Cerebellar cortex (tissue), 1 donor: ENCODE results near the gene NEDD4L.

Experiments
- DNase-seq: peaks from one replicate; pipeline ENCODE4 v3.0.0-alpha.2; 2015; ENCODE audit warnings: low spot score

NEDD4L gene

DNA sequence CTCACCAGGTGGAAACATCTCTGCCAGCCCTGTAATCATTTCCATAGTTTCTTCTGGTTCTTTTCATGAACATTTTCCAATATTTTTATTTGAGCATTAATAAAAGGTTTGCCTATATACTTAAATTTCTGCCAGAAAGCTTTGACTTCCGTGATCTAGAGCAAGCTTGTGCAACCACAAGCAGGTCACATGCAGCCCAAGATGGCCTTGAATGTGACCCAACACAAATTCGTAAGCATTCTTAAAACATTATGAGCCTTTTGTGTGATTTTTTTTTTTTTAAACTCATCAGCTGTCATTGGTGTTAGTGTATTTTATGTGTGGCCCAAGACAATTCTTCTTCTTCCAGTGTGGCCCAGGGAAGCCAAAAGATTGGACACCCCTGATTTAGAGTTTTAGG is 51.6 kb downstream of the NEDD4L start:
- no peak for DNase-seq

- no peak for DNase-seq
Observed at GRCh38 chr18:58096658-58097057, 52.6 kb downstream of the NEDD4L start.

- no peak for DNase-seq
Observed at GRCh38 chr18:58097121-58097906, 53.3 kb downstream of the NEDD4L start.

DNA sequence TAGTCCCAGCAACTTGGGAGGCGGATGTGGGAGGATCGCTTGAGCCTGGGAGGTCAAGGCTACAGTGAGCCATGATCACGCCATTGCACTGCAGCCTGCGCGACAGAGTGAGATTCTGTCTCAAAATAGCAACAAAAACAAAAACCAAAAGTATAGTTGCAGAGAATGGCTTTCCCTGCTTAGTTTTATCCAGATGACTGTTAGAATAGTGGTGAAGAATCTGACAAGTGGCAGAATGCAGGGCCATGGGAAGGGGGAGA is 53.8 kb downstream of the NEDD4L start:
- no peak for DNase-seq

GRCh38 chr18:58098706-58099105 is 54.7 kb downstream of the NEDD4L start:
- DNase-seq = no peak

DNA sequence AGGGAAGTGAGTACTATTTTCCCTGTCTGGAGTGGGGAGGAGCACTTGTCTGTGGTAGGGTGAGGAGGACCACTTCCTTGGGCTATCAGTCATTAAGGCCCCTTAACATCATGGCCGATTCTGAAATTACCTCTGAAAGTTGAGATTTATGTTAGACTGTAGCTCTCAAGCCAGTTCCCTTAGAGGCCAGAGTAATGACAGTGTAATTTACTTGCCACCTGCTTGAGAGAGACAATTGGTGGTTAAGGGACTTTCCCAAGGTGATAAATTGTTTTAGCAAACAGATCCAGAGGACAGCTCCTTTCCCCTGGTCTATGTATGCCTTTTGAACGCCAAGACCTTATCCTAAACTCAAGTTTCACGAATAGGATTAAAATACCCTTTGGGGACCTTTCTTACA is 56.1 kb downstream of the NEDD4L start:
- DNase-seq = no peak

DNA sequence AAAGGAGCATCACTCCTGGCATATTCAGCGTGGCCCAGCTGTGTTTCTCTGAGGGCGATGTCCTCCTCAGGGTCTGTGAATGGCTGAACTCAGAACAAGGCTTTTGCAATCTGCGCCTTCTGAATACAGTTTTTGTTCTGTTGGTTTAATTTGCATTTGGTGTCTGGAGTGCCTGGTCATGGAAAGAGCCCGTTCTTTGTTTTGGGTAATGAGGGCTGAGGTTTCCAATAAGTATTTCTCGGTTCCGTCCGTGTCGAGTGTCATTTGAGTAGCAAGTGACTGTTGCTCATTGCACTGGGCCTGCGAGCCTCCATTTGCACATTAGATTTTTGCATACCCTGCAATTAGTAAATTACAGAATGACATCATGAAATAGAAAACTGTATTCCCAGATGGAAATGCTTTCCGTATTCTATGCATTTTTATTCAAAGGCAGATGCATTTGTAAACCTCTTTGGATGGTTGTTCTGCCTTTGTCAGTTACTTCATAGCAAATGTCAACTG is 57.3 kb downstream of the NEDD4L start:
- DNase-seq = no peak

DNA sequence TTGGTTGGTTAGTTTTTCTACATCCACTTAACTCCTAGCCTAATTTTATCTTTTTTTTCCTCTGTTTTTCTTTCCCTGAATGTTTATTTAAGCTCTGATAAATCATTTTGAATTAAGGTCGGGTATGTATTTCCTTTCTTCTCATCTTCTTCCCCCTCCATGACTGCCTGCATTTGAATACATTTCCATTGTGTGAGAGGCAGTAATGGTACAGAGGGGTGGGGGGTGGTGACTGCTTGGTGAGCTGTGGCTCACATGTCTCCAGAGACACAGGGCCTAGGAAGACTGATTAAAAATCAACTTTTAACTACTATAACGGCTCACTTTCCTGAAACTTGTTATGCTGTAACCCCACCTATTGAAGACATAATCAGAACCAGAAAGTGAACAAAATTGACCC is 58.0 kb downstream of the NEDD4L start:
- DNase-seq = no peak

DNA sequence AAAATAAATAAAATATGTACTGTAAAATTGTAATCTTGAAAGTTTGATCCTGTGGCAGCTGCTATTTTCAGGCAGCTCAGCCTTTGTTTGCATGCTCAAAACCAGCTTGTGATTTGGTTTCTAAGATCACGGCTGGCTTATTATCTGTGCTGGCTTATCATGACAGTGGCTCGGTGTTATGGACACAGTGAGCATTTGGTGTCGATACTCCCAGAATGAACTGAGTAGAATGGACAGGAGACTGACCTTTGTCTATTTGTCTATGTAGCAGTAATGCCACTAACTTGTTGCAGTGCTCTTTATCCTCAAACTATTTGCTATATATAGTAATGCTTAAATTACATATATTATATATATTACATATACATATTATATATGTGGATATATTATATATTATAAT is 58.8 kb downstream of the NEDD4L start:
- no peak for DNase-seq

DNA sequence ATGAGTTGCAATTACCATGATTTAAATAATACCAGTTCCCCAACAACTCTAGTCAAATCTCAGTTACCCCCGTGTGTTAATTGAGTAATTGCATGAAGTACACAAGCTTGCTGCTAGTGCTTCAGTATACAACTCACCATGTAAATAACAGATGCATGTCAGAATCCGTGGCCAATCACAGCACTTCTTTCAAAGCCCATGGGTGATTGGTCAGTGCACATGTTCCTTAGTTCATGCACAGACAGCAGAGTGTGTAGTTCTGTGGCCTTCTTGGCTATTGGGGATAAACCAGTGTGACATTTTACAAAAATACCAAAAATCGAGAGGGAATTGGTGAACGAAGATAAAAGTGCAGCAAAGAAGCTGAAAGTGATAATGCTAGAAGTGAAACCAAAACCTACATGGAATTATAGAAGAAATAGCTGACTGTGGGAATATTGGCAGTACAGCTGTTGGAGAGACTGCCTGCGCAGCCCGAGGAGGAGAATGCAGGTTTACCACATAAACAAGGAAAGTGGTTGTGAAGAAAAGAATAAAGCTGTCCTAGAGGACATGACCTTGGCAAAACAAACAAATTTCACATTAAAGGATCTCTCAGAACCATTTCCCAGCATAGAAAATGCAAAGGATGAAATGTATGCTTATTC is 59.4 kb downstream of the NEDD4L start:
- DNase-seq = no peak

- DNase-seq = no peak
Observed at GRCh38 chr18:58104096-58104495, 60.1 kb downstream of the NEDD4L start.

DNA sequence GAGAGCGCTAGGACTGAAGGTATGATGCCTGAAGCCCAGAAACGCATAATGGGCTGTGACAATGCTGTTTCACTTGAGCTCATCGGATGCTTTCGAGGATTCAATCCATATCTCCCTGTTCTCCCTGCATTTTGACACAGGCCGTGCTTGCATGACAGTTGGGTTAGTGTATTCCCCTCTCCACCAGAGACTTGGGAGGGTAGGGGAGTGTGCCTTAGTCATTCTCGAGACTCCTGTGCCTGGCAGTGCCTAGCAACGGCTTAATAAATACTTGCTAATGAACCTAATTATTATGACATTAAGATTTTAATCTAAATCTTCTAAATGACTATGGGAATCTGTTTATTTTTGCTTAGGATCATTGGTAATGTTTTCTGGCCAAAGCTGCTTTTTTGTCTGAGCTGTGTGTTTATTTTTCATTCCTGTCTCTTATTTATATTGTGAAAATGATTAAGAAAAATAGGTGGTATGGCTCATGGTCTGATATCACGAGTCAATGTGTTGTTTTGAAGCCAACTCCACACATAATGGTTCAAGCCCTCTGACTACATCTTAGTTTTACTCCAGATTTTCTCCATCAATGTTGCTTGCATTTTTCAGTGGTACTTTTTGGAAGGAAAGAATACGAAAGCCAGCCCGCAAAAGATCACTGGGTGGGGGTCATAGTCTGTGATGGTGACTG is 61.3 kb downstream of the NEDD4L start:
- no peak for DNase-seq

- DNase-seq = peak; percentile 72
Observed at GRCh38 chr18:58105888-58106260, 61.8 kb downstream of the NEDD4L start.

GRCh38 chr18:58106289-58107070 is 62.5 kb downstream of the NEDD4L start:
- no peak for DNase-seq

DNA sequence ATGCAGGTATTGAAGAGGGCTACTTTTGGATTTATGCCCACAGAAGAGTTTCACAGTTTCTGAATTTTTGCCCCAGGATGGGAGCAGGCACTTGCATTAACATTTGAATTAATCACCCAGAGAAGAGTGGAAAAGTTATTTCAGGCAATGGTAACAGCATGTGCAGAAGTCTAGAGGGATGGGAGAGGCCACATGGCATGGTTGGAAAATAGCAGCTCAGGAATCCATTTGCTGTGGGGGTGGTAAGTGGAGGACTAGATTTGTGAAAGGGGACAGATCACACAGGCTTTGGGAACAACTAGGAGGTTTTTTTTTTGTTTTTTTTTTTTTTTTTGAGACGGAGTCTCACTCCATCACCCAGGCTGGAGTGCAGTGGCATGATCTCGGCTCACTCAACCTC is 65.2 kb downstream of the NEDD4L start:
- DNase-seq = no peak

- DNase-seq = no peak
Observed at GRCh38 chr18:58110398-58110797, 66.4 kb downstream of the NEDD4L start.

DNA sequence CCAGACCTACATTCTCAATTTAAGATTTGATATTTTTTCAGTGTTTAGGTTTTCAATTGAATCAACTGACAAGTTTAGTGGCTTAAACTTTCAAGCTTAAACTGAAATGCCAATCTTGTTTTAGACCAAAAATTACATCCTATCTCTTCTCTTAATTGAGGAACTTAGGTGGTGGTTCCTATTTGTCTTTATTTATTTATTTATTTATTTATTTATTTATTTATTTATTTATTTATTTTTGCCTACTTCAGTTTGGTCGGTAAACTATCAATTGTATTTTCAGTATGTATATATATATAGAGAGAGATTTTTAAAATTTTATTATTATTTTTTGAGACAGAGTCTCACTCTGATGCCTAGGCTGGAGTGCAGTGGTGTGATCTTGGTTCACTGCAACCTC is 68.1 kb downstream of the NEDD4L start:
- DNase-seq = no peak

DNA sequence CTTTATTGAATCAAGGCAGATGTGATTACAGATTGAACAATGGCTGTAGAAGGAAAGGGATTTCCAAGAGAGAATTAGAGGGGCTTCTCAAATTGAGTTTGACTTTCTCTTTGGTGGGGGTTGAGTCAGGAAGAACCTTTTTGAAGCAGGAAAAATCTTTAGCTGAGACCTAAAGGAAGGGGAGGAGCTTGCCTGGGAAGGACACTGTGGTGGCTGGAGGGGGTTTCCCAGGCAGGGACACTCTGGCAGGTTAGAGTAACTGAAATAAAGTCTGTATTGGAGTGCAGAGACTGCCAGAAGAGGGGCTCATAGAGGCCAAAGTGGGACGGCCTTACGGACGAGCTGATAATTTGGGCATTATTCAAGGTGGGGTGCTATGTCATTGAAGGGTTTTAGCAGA is 69.3 kb downstream of the NEDD4L start:
- no peak for DNase-seq

- no peak for DNase-seq
Observed at GRCh38 chr18:58114766-58115165, 70.7 kb downstream of the NEDD4L start.

GRCh38 chr18:58116818-58117217 is 72.8 kb downstream of the NEDD4L start:
- DNase-seq = no peak

- DNase-seq = no peak
Observed at GRCh38 chr18:58117786-58118403, 73.9 kb downstream of the NEDD4L start.

GRCh38 chr18:58118536-58118935 is 74.5 kb downstream of the NEDD4L start:
- no peak for DNase-seq
